ENCODE data around the gene TMEM117.

GRCh38 chr12:43964961-43965360, 129.1 kb downstream of the TMEM117 start:
- no peak for TF ChIP-seq POLR2A (IDR thresholded peaks at IDR 0.05)
- TF ChIP-seq CTCF (IDR thresholded peaks at IDR 0.05): no peak

Data from sigmoid colon (tissue), 3 donors.